ENCODE data around the gene RAB7A.

DNA sequence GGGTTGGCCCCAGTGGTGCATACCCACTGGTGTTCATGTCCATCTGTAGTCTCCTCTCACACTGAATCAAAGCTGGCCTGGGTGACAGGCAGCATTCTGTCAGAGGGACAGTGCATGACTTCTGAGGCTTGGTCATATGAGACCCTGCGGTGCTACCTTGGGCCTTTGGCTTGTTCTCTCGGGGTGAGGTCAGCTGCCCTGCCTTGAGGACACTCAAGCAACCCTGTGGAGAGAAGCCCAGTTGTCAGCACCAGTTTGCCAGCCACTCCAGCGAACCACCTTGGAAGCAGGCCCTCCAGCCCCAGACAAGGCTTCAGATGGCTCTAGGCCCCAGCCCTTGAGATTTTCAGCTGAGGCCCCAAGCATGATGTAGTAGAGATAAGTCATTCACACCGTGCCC, 16.9 kb upstream of the RAB7A start:
- TF ChIP-seq, protein P1, sequence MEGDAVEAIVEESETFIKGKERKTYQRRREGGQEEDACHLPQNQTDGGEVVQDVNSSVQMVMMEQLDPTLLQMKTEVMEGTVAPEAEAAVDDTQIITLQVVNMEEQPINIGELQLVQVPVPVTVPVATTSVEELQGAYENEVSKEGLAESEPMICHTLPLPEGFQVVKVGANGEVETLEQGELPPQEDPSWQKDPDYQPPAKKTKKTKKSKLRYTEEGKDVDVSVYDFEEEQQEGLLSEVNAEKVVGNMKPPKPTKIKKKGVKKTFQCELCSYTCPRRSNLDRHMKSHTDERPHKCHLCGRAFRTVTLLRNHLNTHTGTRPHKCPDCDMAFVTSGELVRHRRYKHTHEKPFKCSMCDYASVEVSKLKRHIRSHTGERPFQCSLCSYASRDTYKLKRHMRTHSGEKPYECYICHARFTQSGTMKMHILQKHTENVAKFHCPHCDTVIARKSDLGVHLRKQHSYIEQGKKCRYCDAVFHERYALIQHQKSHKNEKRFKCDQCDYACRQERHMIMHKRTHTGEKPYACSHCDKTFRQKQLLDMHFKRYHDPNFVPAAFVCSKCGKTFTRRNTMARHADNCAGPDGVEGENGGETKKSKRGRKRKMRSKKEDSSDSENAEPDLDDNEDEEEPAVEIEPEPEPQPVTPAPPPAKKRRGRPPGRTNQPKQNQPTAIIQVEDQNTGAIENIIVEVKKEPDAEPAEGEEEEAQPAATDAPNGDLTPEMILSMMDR (IDR thresholded peaks at IDR 0.05; ENCODE audit: poor library complexity, severe bottlenecking) = no peak
- no peak for TF ChIP-seq EZH2 (IDR thresholded peaks at IDR 0.05; ENCODE audit: borderline replicate concordance, insufficient read depth, low read length, poor library complexity, severe bottlenecking)
- TF ChIP-seq TAF1 (IDR thresholded peaks at IDR 0.05; ENCODE audit: low read depth) = no peak
- TF ChIP-seq, protein P2, sequence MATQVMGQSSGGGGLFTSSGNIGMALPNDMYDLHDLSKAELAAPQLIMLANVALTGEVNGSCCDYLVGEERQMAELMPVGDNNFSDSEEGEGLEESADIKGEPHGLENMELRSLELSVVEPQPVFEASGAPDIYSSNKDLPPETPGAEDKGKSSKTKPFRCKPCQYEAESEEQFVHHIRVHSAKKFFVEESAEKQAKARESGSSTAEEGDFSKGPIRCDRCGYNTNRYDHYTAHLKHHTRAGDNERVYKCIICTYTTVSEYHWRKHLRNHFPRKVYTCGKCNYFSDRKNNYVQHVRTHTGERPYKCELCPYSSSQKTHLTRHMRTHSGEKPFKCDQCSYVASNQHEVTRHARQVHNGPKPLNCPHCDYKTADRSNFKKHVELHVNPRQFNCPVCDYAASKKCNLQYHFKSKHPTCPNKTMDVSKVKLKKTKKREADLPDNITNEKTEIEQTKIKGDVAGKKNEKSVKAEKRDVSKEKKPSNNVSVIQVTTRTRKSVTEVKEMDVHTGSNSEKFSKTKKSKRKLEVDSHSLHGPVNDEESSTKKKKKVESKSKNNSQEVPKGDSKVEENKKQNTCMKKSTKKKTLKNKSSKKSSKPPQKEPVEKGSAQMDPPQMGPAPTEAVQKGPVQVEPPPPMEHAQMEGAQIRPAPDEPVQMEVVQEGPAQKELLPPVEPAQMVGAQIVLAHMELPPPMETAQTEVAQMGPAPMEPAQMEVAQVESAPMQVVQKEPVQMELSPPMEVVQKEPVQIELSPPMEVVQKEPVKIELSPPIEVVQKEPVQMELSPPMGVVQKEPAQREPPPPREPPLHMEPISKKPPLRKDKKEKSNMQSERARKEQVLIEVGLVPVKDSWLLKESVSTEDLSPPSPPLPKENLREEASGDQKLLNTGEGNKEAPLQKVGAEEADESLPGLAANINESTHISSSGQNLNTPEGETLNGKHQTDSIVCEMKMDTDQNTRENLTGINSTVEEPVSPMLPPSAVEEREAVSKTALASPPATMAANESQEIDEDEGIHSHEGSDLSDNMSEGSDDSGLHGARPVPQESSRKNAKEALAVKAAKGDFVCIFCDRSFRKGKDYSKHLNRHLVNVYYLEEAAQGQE (IDR thresholded peaks at IDR 0.05; ENCODE audit: borderline replicate concordance) = no peak
- no peak for TF ChIP-seq EP300 (conservative IDR thresholded peaks at IDR 0.05; ENCODE audit: poor library complexity, severe bottlenecking)
- no peak for TF ChIP-seq RAD21 (conservative IDR thresholded peaks at IDR 0.05)

All from neural cell (in vitro differentiated cells).